ENCODE measurements around the gene FIBCD1. TPM values are rescaled to one million over a fixed set of nuclear protein-coding genes. Genes with fewer than 3 reads are reported as not detected.

The FIBCD1 gene
- total RNA-seq, 1 donor from 2014 or later = 0.66 TPM

GRCh38 chr9:130921300-130921988, 17.6 kb downstream of the FIBCD1 start:
- Histone ChIP-seq H3K79me2 (ENCODE audit: insufficient read depth, low read length) (no peaks in the 10 kb centered on the region), H2AFZ (ENCODE audit: low read depth, low read length) (no peak overlapping the region), H4K20me1 (ENCODE audit: insufficient read depth, low read length) (no peaks in the 10 kb centered on the region), H3K9me3 (ENCODE audit: insufficient read depth, low read depth, low read length) (no peaks in the 10 kb centered on the region), H3K9ac (ENCODE audit: low read length) (no peak overlapping the region), H3K4me2 (ENCODE audit: low read length) (no peak overlapping the region), H3K36me3 (ENCODE audit: insufficient read depth, low read length) (no peaks in the 10 kb centered on the region), H3K27ac (ENCODE audit: low read depth, low read length) (no peak overlapping the region), H3K4me1 (ENCODE audit: insufficient read depth, low read length) (no peaks in the 10 kb centered on the region), H3K27me3 (ENCODE audit: insufficient read depth, low read length) (peaks cover 18% of the 10 kb centered on the region), H3K4me3 (ENCODE audit: insufficient read depth, low read depth, low read length) (no peak overlapping the region)
- H3K4me3 Mint-ChIP-seq (ENCODE audit: unreplicated experiment) = no peak overlapping the region
- DNase-seq (ENCODE audit: low read depth) (no peak), FAIRE-seq (no peak)
- H3K27me3 Mint-ChIP-seq (ENCODE audit: low read depth, unreplicated experiment) = peaks cover 53% of the 10 kb centered on the region
- H3K36me3 Mint-ChIP-seq (ENCODE audit: low read depth, unreplicated experiment) = no peaks in the 10 kb centered on the region
- no peaks in the 10 kb centered on the region for H3K4me1 Mint-ChIP-seq (ENCODE audit: low read depth, unreplicated experiment)
- H3K9me3 Mint-ChIP-seq (ENCODE audit: unreplicated experiment) = no peaks in the 10 kb centered on the region
- no peak for TF ChIP-seq CTCF (IDR thresholded peaks at IDR 0.05; ENCODE audit: insufficient read depth, low read depth, low read length)
- no peak for TF ChIP-seq EZH2 (IDR thresholded peaks at IDR 0.05; ENCODE audit: insufficient read depth, low read length)
- H3K27ac Mint-ChIP-seq (ENCODE audit: unreplicated experiment) = no peak overlapping the region

GRCh38 chr9:130920762-130921299, 18.2 kb downstream of the FIBCD1 start:
- Histone ChIP-seq H3K4me1 (ENCODE audit: insufficient read depth, low read length) (no peaks in the 10 kb centered on the region), H3K4me2 (ENCODE audit: low read length) (no peak overlapping the region), H3K9me3 (ENCODE audit: insufficient read depth, low read depth, low read length) (no peaks in the 10 kb centered on the region), H4K20me1 (ENCODE audit: insufficient read depth, low read length) (no peaks in the 10 kb centered on the region), H3K27ac (ENCODE audit: low read depth, low read length) (no peak overlapping the region), H3K36me3 (ENCODE audit: insufficient read depth, low read length) (no peaks in the 10 kb centered on the region), H3K4me3 (ENCODE audit: insufficient read depth, low read depth, low read length) (no peak overlapping the region), H3K79me2 (ENCODE audit: insufficient read depth, low read length) (no peaks in the 10 kb centered on the region), H3K27me3 (ENCODE audit: insufficient read depth, low read length) (peaks cover 18% of the 10 kb centered on the region), H3K9ac (ENCODE audit: low read length) (no peak overlapping the region), H2AFZ (ENCODE audit: low read depth, low read length) (no peak overlapping the region)
- no peak for DNase-seq (ENCODE audit: low read depth)
- H3K27me3 Mint-ChIP-seq (ENCODE audit: low read depth, unreplicated experiment) = peaks cover 57% of the 10 kb centered on the region
- no peak for FAIRE-seq
- no peaks in the 10 kb centered on the region for H3K9me3 Mint-ChIP-seq (ENCODE audit: unreplicated experiment)
- H3K4me3 Mint-ChIP-seq (ENCODE audit: unreplicated experiment) = no peak overlapping the region
- no peaks in the 10 kb centered on the region for H3K4me1 Mint-ChIP-seq (ENCODE audit: low read depth, unreplicated experiment)
- no peak overlapping the region for H3K27ac Mint-ChIP-seq (ENCODE audit: unreplicated experiment)
- H3K36me3 Mint-ChIP-seq (ENCODE audit: low read depth, unreplicated experiment) = no peaks in the 10 kb centered on the region
- TF ChIP-seq EZH2 (IDR thresholded peaks at IDR 0.05; ENCODE audit: insufficient read depth, low read length) (no peak), CTCF (IDR thresholded peaks at IDR 0.05; ENCODE audit: insufficient read depth, low read depth, low read length) (no peak)

- Histone ChIP-seq H2AFZ (ENCODE audit: low read depth, low read length) (no peak overlapping the region), H3K79me2 (ENCODE audit: insufficient read depth, low read length) (no peaks in the 10 kb centered on the region), H3K9me3 (ENCODE audit: insufficient read depth, low read depth, low read length) (no peaks in the 10 kb centered on the region), H3K27me3 (ENCODE audit: insufficient read depth, low read length) (peaks cover 18% of the 10 kb centered on the region), H3K4me3 (ENCODE audit: insufficient read depth, low read depth, low read length) (no peak overlapping the region), H4K20me1 (ENCODE audit: insufficient read depth, low read length) (no peaks in the 10 kb centered on the region), H3K9ac (ENCODE audit: low read length) (no peak overlapping the region), H3K36me3 (ENCODE audit: insufficient read depth, low read length) (no peaks in the 10 kb centered on the region), H3K4me2 (ENCODE audit: low read length) (no peak overlapping the region), H3K27ac (ENCODE audit: low read depth, low read length) (no peak overlapping the region), H3K4me1 (ENCODE audit: insufficient read depth, low read length) (no peaks in the 10 kb centered on the region)
- H3K36me3 Mint-ChIP-seq (ENCODE audit: low read depth, unreplicated experiment) = no peaks in the 10 kb centered on the region
- H3K27me3 Mint-ChIP-seq (ENCODE audit: low read depth, unreplicated experiment) = peaks cover 54% of the 10 kb centered on the region
- TF ChIP-seq EZH2 (IDR thresholded peaks at IDR 0.05; ENCODE audit: insufficient read depth, low read length) = no peak
- no peak for TF ChIP-seq CTCF (IDR thresholded peaks at IDR 0.05; ENCODE audit: insufficient read depth, low read depth, low read length)
- DNase-seq (ENCODE audit: low read depth) (no peak), FAIRE-seq (no peak)
- no peak overlapping the region for H3K27ac Mint-ChIP-seq (ENCODE audit: unreplicated experiment)
- no peaks in the 10 kb centered on the region for H3K9me3 Mint-ChIP-seq (ENCODE audit: unreplicated experiment)
- H3K4me3 Mint-ChIP-seq (ENCODE audit: unreplicated experiment) = no peak overlapping the region
- H3K4me1 Mint-ChIP-seq (ENCODE audit: low read depth, unreplicated experiment) = no peaks in the 10 kb centered on the region
Measured at GRCh38 chr9:130920233-130920632, 18.8 kb downstream of the FIBCD1 start.

All from astrocyte (in vitro differentiated cells and primary cell).